Thyroid gland (tissue), 4 donors: ENCODE results near the gene BTBD9.

Experiments
- CTCF ChIP-seq, 6 experiments: fragments of 200-600 bp in 3 of 6; fragments of 450-650 bp in 3 of 6; sonication (generic) in 3 of 6; IDR thresholded peaks; one replicate each; pipeline ENCODE4 v1.5.1; 2016 to 2019; ENCODE audit warnings: antibody characterized with exemption in 6 of 6, mild to moderate bottlenecking in 2 of 6, inconsistent platforms in 1 of 6, moderate library complexity in 1 of 6
- POLR2A ChIP-seq, 2 donors: fragments of 450-650 bp; IDR thresholded peaks; one replicate each; pipeline ENCODE4 v1.6.1; 2017; ENCODE audit warnings: antibody characterized with exemption in 2 of 2, mild to moderate bottlenecking in 2 of 2, moderate library complexity in 1 of 2

DNA sequence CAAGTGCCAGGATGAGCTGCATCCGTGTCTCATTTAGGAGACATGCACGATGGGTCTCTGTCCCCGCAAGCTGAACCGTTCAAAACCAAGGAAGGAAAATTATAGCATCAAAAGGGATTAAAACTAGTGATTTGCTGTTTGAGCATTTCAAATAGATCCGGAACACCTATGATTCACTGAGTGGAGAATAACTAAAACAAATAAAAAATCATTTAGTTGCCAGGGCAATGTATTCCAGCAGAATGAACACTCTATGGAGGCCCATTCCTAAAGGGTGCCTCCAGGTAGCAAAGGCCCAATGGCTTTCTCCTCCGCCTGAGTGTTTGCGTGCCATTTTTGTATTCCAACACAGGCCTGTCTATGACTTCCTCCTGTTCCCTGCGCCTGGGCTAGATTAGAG, 465.4 kb downstream of the BTBD9 start:
- no peak for TF ChIP-seq CTCF (IDR thresholded peaks at IDR 0.05)
- no peak for TF ChIP-seq POLR2A (IDR thresholded peaks at IDR 0.05)
